Thoracic aorta (tissue), 2 donors: ENCODE results near the gene GMDS. TPM values are rescaled to one million over a fixed set of nuclear protein-coding genes. Genes with fewer than 3 reads are reported as not detected.

Experiments
- ATAC-seq: fragments of 150-250 bp; one replicate; pipeline ENCODE4 v1.8.0; 2017; ENCODE audit warnings: low read depth; ENCODE audit not compliant: insufficient number of reproducible peaks, low FRiP score
- DNase-seq: peaks from one replicate; pipeline ENCODE4 v3.0.0-alpha.2; 2020; ENCODE audit warnings: low spot score
- H3K27ac ChIP-seq, 2 donors: fragments of 200-600 bp; sonication (generic); 1 replicate in 1 of 2; 2 replicates in 1 of 2; pipeline ENCODE4 v1.5.1; 2016; ENCODE audit warnings: mild to moderate bottlenecking in 2 of 2, moderate library complexity in 2 of 2
- H3K27me3 ChIP-seq: fragments of 200-600 bp; sonication (generic); replicated peaks from 2 replicates; pipeline ENCODE4 v1.6.0; 2016; ENCODE audit warnings: mild to moderate bottlenecking; ENCODE audit not compliant: insufficient read depth
- H3K36me3 ChIP-seq: fragments of 200-600 bp; sonication (generic); one replicate; pipeline ENCODE4 v1.5.1; 2016
- H3K4me1 ChIP-seq, 2 donors: fragments of 200-600 bp; sonication (generic); 1 replicate in 1 of 2; 2 replicates in 1 of 2; pipeline versions ENCODE4 v1.5.1 to v1.6.0; 2016; ENCODE audit warnings: low read depth in 2 of 2, mild to moderate bottlenecking in 1 of 2; ENCODE audit not compliant: control insufficient read depth in 1 of 2
- H3K4me3 ChIP-seq: fragments of 200-600 bp; sonication (generic); 2 replicates; pipeline ENCODE4 v1.5.1; 2016; ENCODE audit warnings: mild to moderate bottlenecking
- H3K9me3 ChIP-seq: fragments of 200-600 bp; sonication (generic); 2 replicates; pipeline ENCODE4 v1.5.1; 2016
- total RNA-seq, 2 donors: library from RNA; depleted of rRNA; stranded (reverse); fragments of >200 nt; gene quantifications; one replicate each; pipeline versions ENCODE4 v1.1.0 to v1.2.3, GENCODE V29; 2016
- TF ChIP-seq, protein P1 (sequence below): fragments of 200-600 bp; sonication (generic); IDR thresholded peaks from one replicate; pipeline ENCODE4 v1.5.1; 2019; ENCODE audit warnings: antibody characterized with exemption

Gene GMDS
- total RNA-seq, 2 donors from 2014 or later, result 87.8 to 87.9 TPM

DNA sequence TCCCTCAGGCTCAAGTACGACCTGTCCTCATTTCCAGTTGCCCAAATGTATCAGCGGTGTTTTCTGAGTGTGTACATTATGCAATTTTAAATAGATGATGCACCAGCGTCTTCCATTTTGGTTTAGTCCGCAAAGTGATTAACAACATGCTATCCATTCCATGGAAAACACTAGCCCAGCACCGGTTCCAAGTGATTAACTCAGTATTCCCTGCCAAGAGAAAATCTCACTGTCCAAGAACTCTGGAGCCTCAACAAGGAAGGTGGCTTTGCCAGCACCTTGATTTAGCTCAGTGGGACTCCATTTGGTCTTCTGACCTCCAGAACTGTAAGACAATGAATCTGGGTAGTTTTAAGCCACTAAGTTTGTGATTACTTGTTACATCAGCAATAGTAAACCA is 528.5 kb downstream of the GMDS start:
- Histone ChIP-seq H3K36me3 (no peaks in the 10 kb centered on the region), H3K4me3 (no peak overlapping the region), H3K9me3 (no peaks in the 10 kb centered on the region), H3K4me1 (peaks cover 0 to 11% of the 10 kb centered on the region in 2 donors), H3K27ac (peak overlapping the region in 1 of 2 donors; percentile 15), H3K27me3 (no peaks in the 10 kb centered on the region)
- TF ChIP-seq, protein P1, sequence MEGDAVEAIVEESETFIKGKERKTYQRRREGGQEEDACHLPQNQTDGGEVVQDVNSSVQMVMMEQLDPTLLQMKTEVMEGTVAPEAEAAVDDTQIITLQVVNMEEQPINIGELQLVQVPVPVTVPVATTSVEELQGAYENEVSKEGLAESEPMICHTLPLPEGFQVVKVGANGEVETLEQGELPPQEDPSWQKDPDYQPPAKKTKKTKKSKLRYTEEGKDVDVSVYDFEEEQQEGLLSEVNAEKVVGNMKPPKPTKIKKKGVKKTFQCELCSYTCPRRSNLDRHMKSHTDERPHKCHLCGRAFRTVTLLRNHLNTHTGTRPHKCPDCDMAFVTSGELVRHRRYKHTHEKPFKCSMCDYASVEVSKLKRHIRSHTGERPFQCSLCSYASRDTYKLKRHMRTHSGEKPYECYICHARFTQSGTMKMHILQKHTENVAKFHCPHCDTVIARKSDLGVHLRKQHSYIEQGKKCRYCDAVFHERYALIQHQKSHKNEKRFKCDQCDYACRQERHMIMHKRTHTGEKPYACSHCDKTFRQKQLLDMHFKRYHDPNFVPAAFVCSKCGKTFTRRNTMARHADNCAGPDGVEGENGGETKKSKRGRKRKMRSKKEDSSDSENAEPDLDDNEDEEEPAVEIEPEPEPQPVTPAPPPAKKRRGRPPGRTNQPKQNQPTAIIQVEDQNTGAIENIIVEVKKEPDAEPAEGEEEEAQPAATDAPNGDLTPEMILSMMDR, result no peak
- ATAC-seq (no peak), DNase-seq (no peak)

DNA sequence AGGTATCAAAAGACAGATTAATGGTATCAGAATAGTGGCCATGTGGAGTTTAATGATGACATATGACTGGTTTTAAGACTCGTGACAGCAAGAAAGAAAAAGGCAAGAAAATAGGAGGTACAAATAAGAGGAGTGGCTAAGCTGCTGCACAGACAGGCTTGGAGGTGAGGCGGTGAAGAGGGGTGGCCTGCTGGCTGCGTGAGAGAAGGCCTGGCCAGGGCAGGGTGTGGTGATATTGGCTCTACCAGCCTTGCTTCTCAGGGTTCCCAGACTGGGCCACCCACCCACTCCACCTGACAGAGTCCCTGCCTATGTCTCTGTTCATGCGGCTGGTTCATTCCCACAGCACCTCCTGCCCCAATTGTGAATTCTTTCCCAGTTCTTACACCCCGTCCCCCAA is 529.0 kb downstream of the GMDS start:
- ATAC-seq (no peak), DNase-seq (no peak)
- no peak overlapping the region for H3K4me3 ChIP-seq
- H3K4me1 ChIP-seq, result peaks cover 0 to 11% of the 10 kb centered on the region in 2 donors
- TF ChIP-seq, protein P1, result no peak
- no peaks in the 10 kb centered on the region for H3K27me3 ChIP-seq
- H3K27ac ChIP-seq, result peak overlapping the region in 1 of 2 donors; percentile 15
- no peaks in the 10 kb centered on the region for H3K36me3 ChIP-seq
- H3K9me3 ChIP-seq, result no peaks in the 10 kb centered on the region

DNA sequence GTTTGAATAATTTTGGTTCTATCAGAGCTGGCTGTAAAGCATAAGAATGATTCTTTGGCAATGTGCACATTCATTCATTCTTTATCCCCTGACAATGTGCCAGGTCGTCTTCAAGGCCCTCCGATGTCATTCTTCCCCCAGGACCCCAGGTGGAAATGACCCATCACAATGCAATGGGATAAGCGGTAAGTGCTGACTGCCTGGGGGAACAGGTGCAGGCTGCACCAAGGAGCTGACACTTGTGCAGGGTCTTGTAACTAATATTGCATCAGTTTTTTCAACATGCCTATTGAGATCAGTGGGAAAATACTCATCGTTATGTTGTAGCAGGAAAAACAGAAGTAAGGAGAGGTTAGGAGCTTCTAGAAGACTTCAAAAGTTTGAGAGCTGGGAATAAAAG is 530.1 kb downstream of the GMDS start:
- H3K27ac ChIP-seq, result no peak overlapping the region
- DNase-seq, result no peak
- TF ChIP-seq, protein P1, result no peak
- H3K9me3 ChIP-seq, result no peaks in the 10 kb centered on the region
- no peaks in the 10 kb centered on the region for H3K27me3 ChIP-seq
- no peak for ATAC-seq
- no peaks in the 10 kb centered on the region for H3K36me3 ChIP-seq
- no peak overlapping the region for H3K4me3 ChIP-seq
- peaks cover 0 to 11% of the 10 kb centered on the region in 2 donors for H3K4me1 ChIP-seq

DNA sequence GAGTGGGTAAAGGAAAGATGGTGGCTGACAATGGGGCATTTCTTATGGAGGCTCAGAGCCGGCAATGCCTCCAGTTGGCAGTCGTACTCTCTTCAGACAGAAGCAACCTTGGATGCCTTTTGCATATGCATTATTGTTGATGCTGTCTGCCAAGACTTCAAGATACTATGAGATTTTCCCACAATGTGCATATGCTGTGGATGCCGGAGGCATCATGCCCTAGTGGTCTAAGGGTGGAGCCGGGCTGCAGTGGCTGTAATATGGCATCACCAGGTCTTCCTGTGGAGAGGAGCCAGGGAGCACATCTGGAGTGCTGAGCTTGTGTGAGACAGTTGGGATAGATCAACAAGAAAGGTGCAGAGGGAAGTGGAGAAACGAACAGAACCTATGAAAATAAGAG is 530.8 kb downstream of the GMDS start:
- TF ChIP-seq, protein P1, result no peak
- ATAC-seq (no peak), DNase-seq (no peak)
- H3K9me3 ChIP-seq, result no peaks in the 10 kb centered on the region
- H3K4me1 ChIP-seq, result peaks cover 0 to 11% of the 10 kb centered on the region in 2 donors
- H3K36me3 ChIP-seq, result no peaks in the 10 kb centered on the region
- H3K27ac ChIP-seq, result no peak overlapping the region
- H3K27me3 ChIP-seq, result no peaks in the 10 kb centered on the region
- no peak overlapping the region for H3K4me3 ChIP-seq

DNA sequence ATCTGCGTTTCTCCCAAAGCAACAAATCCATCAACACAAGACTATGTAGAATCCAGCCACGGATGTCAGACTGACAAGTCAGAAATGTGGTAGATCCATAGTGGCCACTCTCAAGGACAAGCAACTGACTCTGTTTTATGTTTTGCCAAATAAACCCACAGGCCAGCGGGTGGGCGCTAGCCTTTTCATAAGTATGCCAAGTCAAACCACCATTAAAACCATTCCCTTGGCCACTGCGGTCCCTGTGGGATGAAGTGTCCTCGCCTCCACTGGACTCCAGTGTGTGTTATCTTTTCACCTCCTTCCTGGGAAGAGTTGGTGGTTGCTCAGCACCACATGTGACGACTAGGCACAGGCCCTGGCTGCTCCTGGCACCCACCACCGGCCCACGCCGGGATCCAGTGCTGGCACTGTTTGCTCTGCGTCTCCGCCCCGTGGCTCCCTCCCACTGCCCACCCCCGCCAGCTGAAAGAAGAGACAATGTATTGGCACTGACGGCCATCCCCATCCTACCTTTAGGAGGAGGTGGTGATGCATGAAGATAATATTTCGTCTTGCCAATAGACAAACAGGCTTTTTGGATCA is 532.3 kb downstream of the GMDS start:
- H3K9me3 ChIP-seq, result no peaks in the 10 kb centered on the region
- TF ChIP-seq, protein P1, result no peak
- DNase-seq (no peak), ATAC-seq (no peak)
- H3K27me3 ChIP-seq, result no peaks in the 10 kb centered on the region
- no peaks in the 10 kb centered on the region for H3K36me3 ChIP-seq
- no peak overlapping the region for H3K4me3 ChIP-seq
- peaks cover 0 to 16% of the 10 kb centered on the region in 2 donors for H3K4me1 ChIP-seq
- H3K27ac ChIP-seq, result no peak overlapping the region
